Endometrial microvascular endothelial cells (primary cell): ENCODE measurements around the gene PTCRA. TPM values are rescaled to one million over a fixed set of nuclear protein-coding genes. Genes with fewer than 3 reads are reported as not detected.
"Not testable (repeated sequence)": the region's sequence is repeated elsewhere in the genome, so short reads cannot be mapped to it uniquely, and the experiment has no call there.

Source experiments
- in situ Hi-C: cut with HindIII; loops from 2 replicates; pipeline ENCODE4 v1.10.0; 2017; ENCODE audit warnings: low sequenced_read_pairs, low pct_unique_long_range_greater_than_20kb; ENCODE audit errors: inconsistent ontology term
- total RNA-seq: library from RNA; depleted of rRNA; stranded (reverse); fragments of >200 nt; gene quantifications from one replicate; pipeline ENCODE4 v1.2.3, GENCODE V29; 2015; ENCODE audit errors: inconsistent ontology term

The PTCRA gene
- not detected for total RNA-seq

GRCh38 chr6:42915732-42916131 is at the start of gene PTCRA:
Gene PTCRA, plus strand, starts transcription at chr6:42916053. Its CDS starts 17 bp downstream, at chr6:42916070.
- in situ Hi-C loops = no loop called here

GRCh38 chr6:42870145-42870936 is 45.5 kb upstream of the PTCRA start:
- in situ Hi-C loops = no loop called here

GRCh38 chr6:42871711-42872110 is 44.1 kb upstream of the PTCRA start:
- in situ Hi-C loops = no loop called here

- in situ Hi-C loops = no loop called here
These were observed 42.5 kb upstream of the PTCRA start for GRCh38 chr6:42873313-42873712.

- in situ Hi-C loops = no loop called here
These were observed 38.2 kb upstream of the PTCRA start for GRCh38 chr6:42877695-42878094.

GRCh38 chr6:42879372-42880239 is 36.2 kb upstream of the PTCRA start, which contains the start of gene RPL7L1:
Gene RPL7L1, plus strand, starts transcription at chr6:42879616. Its CDS starts 295 bp downstream, at chr6:42879911.
- in situ Hi-C loops = no loop called here

- in situ Hi-C loops = not testable (repeated sequence)
These were observed 35.5 kb upstream of the PTCRA start for GRCh38 chr6:42880240-42880817.

- in situ Hi-C loops = not testable (repeated sequence)
These were observed 35.0 kb upstream of the PTCRA start for GRCh38 chr6:42880871-42881270.

- in situ Hi-C loops = no loop called here
These were observed 30.2 kb upstream of the PTCRA start for GRCh38 chr6:42885702-42886101.

GRCh38 chr6:42888201-42888600 is 27.7 kb upstream of the PTCRA start:
- in situ Hi-C loops = not testable (repeated sequence)

GRCh38 chr6:42889815-42890214 is 26.0 kb upstream of the PTCRA start:
- in situ Hi-C loops = no loop called here

- in situ Hi-C loops = no loop called here
These were observed 25.3 kb upstream of the PTCRA start for GRCh38 chr6:42890311-42891198.

- in situ Hi-C loops = no loop called here
These were observed 24.6 kb upstream of the PTCRA start for GRCh38 chr6:42891199-42891722.

- in situ Hi-C loops = not testable (repeated sequence)
These were observed 21.6 kb upstream of the PTCRA start for GRCh38 chr6:42894041-42894828.

GRCh38 chr6:42896178-42896719 is 19.6 kb upstream of the PTCRA start:
- in situ Hi-C loops = no loop called here

GRCh38 chr6:42898891-42899361 is 16.9 kb upstream of the PTCRA start:
- in situ Hi-C loops = no loop called here

- in situ Hi-C loops = no loop called here
These were observed 16.0 kb upstream of the PTCRA start for GRCh38 chr6:42899871-42900270.
